Measurements from ENCODE around the gene GOLGA2.

- no peak for TF ChIP-seq ZNF567 (CRISPR knock-in tag; IDR thresholded peaks at IDR 0.05; ENCODE audit: borderline replicate concordance)
- TF ChIP-seq CTCF (CRISPR knock-in tag; IDR thresholded peaks at IDR 0.05), result no peak
- TF ChIP-seq ARHGAP35 (CRISPR knock-in tag; IDR thresholded peaks at IDR 0.05; ENCODE audit: borderline replicate concordance), result no peak
- no peak for TF ChIP-seq JUND (CRISPR knock-in tag; IDR thresholded peaks at IDR 0.05)
- no peak for TF ChIP-seq AHR (CRISPR knock-in tag; IDR thresholded peaks at IDR 0.05)
- no peak for TF ChIP-seq RAD21 (CRISPR knock-in tag; IDR thresholded peaks at IDR 0.05)
- TF ChIP-seq KLF9 (CRISPR knock-in tag; IDR thresholded peaks at IDR 0.05; ENCODE audit: low read depth), result no peak
- no peak for TF ChIP-seq REST (IDR thresholded peaks at IDR 0.05; ENCODE audit: borderline replicate concordance in 1 of 2, low read depth in 1 of 2, low read length in 2 of 2)
- no peak for TF ChIP-seq CBX1 (IDR thresholded peaks at IDR 0.05; ENCODE audit: low read depth)
These were observed 52.7 kb downstream of the GOLGA2 start for GRCh38 chr9:128222880-128223670.

All from HepG2 (cell line).